T follicular helper cell (primary cell): ENCODE results near the gene PUS10.
"Not testable (repeated sequence)": the region's sequence is repeated elsewhere in the genome, so short reads cannot be mapped to it uniquely, and the experiment has no call there.

Experiments
- DNase-seq: peaks from one replicate; pipeline ENCODE4 v3.0.0-alpha.2; 2020; ENCODE audit warnings: low read depth
- total RNA-seq, 2 experiments: gene quantifications; one replicate each; lab custom pipeline; 2026; lab: John Stamatoyannopoulos, UW

PUS10 gene
- total RNA-seq, result 7.6 to 7.9 reads per million in 2 experiments

- DNase-seq, result peak; percentile 31
Observed at GRCh38 chr2:61017556-61018317, at the start of gene PUS10, which contains the start of gene PEX13. Gene PUS10 (minus strand): TSS chr2:61018255. CDS start chr2:61011890, 6,365 bp downstream. Gene PEX13 (plus strand): TSS chr2:61017720. CDS start chr2:61017760, 40 bp downstream.

GRCh38 chr2:61065714-61066709 is 48.0 kb upstream of the PUS10 start, which contains the start of gene SANBR:
Gene SANBR (plus strand): TSS chr2:61065871. CDS start chr2:61070351, 4,480 bp downstream.
- DNase-seq, result peak; percentile 78

GRCh38 chr2:61059382-61059781 is 41.3 kb upstream of the PUS10 start:
- DNase-seq, result no peak

GRCh38 chr2:61057562-61057961 is 39.5 kb upstream of the PUS10 start:
- DNase-seq, result no peak

- DNase-seq, result no peak
Observed at GRCh38 chr2:61055557-61055956, 37.5 kb upstream of the PUS10 start.

- no peak for DNase-seq
Observed at GRCh38 chr2:61045999-61046398, 27.9 kb upstream of the PUS10 start.

- DNase-seq, result no peak
Observed at GRCh38 chr2:61045226-61045625, 27.2 kb upstream of the PUS10 start.

- no peak for DNase-seq
Observed at GRCh38 chr2:61044636-61045035, 26.6 kb upstream of the PUS10 start.

GRCh38 chr2:61042807-61043206 is 24.8 kb upstream of the PUS10 start:
- no peak for DNase-seq

- DNase-seq, result not testable (repeated sequence)
Observed at GRCh38 chr2:61036643-61037042, 18.6 kb upstream of the PUS10 start.

GRCh38 chr2:61034592-61034991 is 16.5 kb upstream of the PUS10 start:
- not testable (repeated sequence) for DNase-seq

- DNase-seq, result no peak
Observed at GRCh38 chr2:61029533-61029932, 11.5 kb upstream of the PUS10 start.

GRCh38 chr2:61023670-61024069 is 5.6 kb upstream of the PUS10 start:
- DNase-seq, result no peak

GRCh38 chr2:61021228-61021660 is 3.2 kb upstream of the PUS10 start:
- no peak for DNase-seq

- no peak for DNase-seq
Observed at GRCh38 chr2:61018798-61019197, 743 bp upstream of the PUS10 start.

GRCh38 chr2:61018318-61018755 is 282 bp upstream of the PUS10 start:
- no peak for DNase-seq

- DNase-seq, result peak; percentile 48
Observed at GRCh38 chr2:61017003-61017555, 976 bp downstream of the PUS10 start.

GRCh38 chr2:61016392-61017002 is 1.6 kb downstream of the PUS10 start:
- no peak for DNase-seq

GRCh38 chr2:61015976-61016375 is 2.1 kb downstream of the PUS10 start:
- DNase-seq, result no peak

- no peak for DNase-seq
Observed at GRCh38 chr2:61014763-61015162, 3.3 kb downstream of the PUS10 start.

GRCh38 chr2:61013382-61013781 is 4.7 kb downstream of the PUS10 start:
- DNase-seq, result no peak
